Measurements from ENCODE around the gene FMN1. TPM values are rescaled to one million over a fixed set of nuclear protein-coding genes. Genes with fewer than 3 reads are reported as not detected.

The FMN1 gene
- total RNA-seq, 1 donor from 2014 or later, result 20.1 TPM

DNA sequence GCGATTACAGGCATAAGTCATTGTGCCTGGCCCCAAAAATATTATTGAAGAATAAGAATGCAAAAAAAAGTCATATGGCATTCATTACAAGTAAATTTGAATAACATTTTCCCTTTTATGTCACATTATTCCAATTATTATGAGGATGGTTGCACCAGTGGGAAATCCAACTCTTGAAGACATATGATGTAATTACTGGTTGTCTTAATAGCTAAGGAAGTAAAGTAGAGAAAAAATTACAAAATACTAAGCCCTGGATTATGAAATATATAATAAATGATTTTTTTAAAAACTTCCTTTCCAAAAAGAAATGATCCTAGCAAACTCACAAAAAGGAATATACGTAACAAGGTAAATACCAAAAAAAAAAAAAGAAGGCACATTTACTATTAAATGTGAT is 98.9 kb downstream of the FMN1 start:
- DNase-seq (ENCODE audit: extremely low spot score in 2 of 2), result no peak
- no peaks in the 10 kb centered on the region for H3K9me3 ChIP-seq
- intact Hi-C loops (cut with DNase I), result no loop called here
- H3K36me3 ChIP-seq, result no peaks in the 10 kb centered on the region
- no peak overlapping the region for H3K4me3 ChIP-seq
- no peaks in the 10 kb centered on the region for H3K27me3 ChIP-seq
- H3K4me1 ChIP-seq, result no peaks in the 10 kb centered on the region
- no peak overlapping the region for H3K27ac ChIP-seq
- TF ChIP-seq POLR2AphosphoS5 (IDR thresholded peaks at IDR 0.05; ENCODE audit: insufficient read depth in 1 of 2, low read depth in 1 of 2), result no peak
- no peak for TF ChIP-seq POLR2A (IDR thresholded peaks at IDR 0.05)
- TF ChIP-seq, protein P1, sequence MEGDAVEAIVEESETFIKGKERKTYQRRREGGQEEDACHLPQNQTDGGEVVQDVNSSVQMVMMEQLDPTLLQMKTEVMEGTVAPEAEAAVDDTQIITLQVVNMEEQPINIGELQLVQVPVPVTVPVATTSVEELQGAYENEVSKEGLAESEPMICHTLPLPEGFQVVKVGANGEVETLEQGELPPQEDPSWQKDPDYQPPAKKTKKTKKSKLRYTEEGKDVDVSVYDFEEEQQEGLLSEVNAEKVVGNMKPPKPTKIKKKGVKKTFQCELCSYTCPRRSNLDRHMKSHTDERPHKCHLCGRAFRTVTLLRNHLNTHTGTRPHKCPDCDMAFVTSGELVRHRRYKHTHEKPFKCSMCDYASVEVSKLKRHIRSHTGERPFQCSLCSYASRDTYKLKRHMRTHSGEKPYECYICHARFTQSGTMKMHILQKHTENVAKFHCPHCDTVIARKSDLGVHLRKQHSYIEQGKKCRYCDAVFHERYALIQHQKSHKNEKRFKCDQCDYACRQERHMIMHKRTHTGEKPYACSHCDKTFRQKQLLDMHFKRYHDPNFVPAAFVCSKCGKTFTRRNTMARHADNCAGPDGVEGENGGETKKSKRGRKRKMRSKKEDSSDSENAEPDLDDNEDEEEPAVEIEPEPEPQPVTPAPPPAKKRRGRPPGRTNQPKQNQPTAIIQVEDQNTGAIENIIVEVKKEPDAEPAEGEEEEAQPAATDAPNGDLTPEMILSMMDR (IDR thresholded peaks at IDR 0.05), result no peak

DNA sequence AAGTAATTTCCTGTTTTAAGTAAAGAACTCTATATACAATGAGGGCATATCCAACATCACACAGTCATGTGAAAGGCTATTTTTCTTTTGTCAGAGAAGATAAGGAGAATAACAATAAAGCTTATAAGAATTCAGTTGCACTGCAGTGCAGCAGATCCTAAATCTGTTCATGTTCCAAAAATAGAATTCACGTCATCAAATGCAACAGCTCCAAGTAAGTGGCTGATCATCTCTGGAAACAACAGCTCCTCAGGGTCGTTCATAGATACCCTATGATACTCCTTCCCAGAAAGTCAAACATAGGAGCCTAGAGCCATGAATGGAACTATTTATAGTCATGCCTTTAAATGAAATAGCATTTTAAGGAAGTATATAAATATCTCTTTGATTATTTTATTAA is 100.2 kb downstream of the FMN1 start:
- H3K9me3 ChIP-seq, result no peaks in the 10 kb centered on the region
- H3K27me3 ChIP-seq, result no peaks in the 10 kb centered on the region
- DNase-seq (ENCODE audit: extremely low spot score in 2 of 2), result no peak
- TF ChIP-seq POLR2A (IDR thresholded peaks at IDR 0.05) (no peak), POLR2AphosphoS5 (IDR thresholded peaks at IDR 0.05; ENCODE audit: insufficient read depth in 1 of 2, low read depth in 1 of 2) (no peak)
- TF ChIP-seq, protein P1 (IDR thresholded peaks at IDR 0.05), result no peak
- H3K4me1 ChIP-seq, result no peaks in the 10 kb centered on the region
- H3K4me3 ChIP-seq, result no peak overlapping the region
- intact Hi-C loops (cut with DNase I), result no loop called here
- no peak overlapping the region for H3K27ac ChIP-seq
- H3K36me3 ChIP-seq, result no peaks in the 10 kb centered on the region

DNA sequence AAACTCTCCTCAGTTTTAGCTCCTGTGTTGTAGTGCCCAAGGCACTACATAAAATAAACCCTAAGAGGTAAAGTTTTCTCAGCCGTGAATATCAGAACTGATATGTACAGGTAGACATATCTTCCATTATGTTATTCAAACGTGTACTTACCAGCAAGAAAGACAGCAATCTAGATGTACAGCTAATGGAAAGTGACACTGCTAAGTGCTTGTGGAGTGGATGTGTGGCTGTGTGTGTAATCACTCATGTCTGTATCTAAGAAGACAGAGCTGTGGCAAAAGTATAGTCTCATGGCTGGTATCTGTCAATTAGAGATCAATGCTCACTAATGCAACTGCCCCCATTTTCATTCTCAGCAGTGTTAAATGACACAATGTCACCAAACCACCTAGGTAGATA is 101.3 kb downstream of the FMN1 start:
- intact Hi-C loops (cut with DNase I), result no loop called here
- Histone ChIP-seq H3K4me3 (no peak overlapping the region), H3K27me3 (no peaks in the 10 kb centered on the region), H3K36me3 (no peaks in the 10 kb centered on the region), H3K9me3 (no peaks in the 10 kb centered on the region), H3K27ac (no peak overlapping the region), H3K4me1 (no peaks in the 10 kb centered on the region)
- DNase-seq (ENCODE audit: extremely low spot score in 2 of 2), result no peak
- TF ChIP-seq POLR2A (IDR thresholded peaks at IDR 0.05) (no peak), POLR2AphosphoS5 (IDR thresholded peaks at IDR 0.05; ENCODE audit: insufficient read depth in 1 of 2, low read depth in 1 of 2) (no peak)
- TF ChIP-seq, protein P1 (IDR thresholded peaks at IDR 0.05), result no peak

- Histone ChIP-seq H3K9me3 (no peaks in the 10 kb centered on the region), H3K27ac (no peak overlapping the region), H3K36me3 (no peaks in the 10 kb centered on the region), H3K27me3 (no peaks in the 10 kb centered on the region), H3K4me1 (no peaks in the 10 kb centered on the region), H3K4me3 (no peak overlapping the region)
- DNase-seq (ENCODE audit: extremely low spot score in 2 of 2), result no peak
- intact Hi-C loops (cut with DNase I), result no loop called here
- TF ChIP-seq POLR2A (IDR thresholded peaks at IDR 0.05), result no peak
- TF ChIP-seq, protein P1 (IDR thresholded peaks at IDR 0.05), result no peak
- TF ChIP-seq POLR2AphosphoS5 (IDR thresholded peaks at IDR 0.05; ENCODE audit: insufficient read depth in 1 of 2, low read depth in 1 of 2), result no peak
Measured at GRCh38 chr15:33091983-33092693, 102.4 kb downstream of the FMN1 start.

All from vagina (tissue), 2 donors.